ENCODE data around the gene WFIKKN2.

- TF ChIP-seq, protein P1, sequence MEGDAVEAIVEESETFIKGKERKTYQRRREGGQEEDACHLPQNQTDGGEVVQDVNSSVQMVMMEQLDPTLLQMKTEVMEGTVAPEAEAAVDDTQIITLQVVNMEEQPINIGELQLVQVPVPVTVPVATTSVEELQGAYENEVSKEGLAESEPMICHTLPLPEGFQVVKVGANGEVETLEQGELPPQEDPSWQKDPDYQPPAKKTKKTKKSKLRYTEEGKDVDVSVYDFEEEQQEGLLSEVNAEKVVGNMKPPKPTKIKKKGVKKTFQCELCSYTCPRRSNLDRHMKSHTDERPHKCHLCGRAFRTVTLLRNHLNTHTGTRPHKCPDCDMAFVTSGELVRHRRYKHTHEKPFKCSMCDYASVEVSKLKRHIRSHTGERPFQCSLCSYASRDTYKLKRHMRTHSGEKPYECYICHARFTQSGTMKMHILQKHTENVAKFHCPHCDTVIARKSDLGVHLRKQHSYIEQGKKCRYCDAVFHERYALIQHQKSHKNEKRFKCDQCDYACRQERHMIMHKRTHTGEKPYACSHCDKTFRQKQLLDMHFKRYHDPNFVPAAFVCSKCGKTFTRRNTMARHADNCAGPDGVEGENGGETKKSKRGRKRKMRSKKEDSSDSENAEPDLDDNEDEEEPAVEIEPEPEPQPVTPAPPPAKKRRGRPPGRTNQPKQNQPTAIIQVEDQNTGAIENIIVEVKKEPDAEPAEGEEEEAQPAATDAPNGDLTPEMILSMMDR (tag by site-specific recombination; IDR thresholded peaks at IDR 0.05), result no peak
- TF ChIP-seq YY1 (tag by site-specific recombination; IDR thresholded peaks at IDR 0.05), result no peak
- no peak for TF ChIP-seq ZXDB (tag by site-specific recombination; IDR thresholded peaks at IDR 0.05)
- no peak for TF ChIP-seq HOXA7 (CRISPR knock-in tag; IDR thresholded peaks at IDR 0.05; ENCODE audit: borderline replicate concordance)
- TF ChIP-seq ZNF248 (tag by site-specific recombination; IDR thresholded peaks at IDR 0.05), result no peak
- TF ChIP-seq ZFP3 (tag by site-specific recombination; IDR thresholded peaks at IDR 0.05; ENCODE audit: low read depth), result no peak
- TF ChIP-seq, protein P2, sequence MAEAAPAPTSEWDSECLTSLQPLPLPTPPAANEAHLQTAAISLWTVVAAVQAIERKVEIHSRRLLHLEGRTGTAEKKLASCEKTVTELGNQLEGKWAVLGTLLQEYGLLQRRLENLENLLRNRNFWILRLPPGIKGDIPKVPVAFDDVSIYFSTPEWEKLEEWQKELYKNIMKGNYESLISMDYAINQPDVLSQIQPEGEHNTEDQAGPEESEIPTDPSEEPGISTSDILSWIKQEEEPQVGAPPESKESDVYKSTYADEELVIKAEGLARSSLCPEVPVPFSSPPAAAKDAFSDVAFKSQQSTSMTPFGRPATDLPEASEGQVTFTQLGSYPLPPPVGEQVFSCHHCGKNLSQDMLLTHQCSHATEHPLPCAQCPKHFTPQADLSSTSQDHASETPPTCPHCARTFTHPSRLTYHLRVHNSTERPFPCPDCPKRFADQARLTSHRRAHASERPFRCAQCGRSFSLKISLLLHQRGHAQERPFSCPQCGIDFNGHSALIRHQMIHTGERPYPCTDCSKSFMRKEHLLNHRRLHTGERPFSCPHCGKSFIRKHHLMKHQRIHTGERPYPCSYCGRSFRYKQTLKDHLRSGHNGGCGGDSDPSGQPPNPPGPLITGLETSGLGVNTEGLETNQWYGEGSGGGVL (tag by site-specific recombination; IDR thresholded peaks at IDR 0.05), result no peak
- no peak for TF ChIP-seq PBX3 (CRISPR knock-in tag; IDR thresholded peaks at IDR 0.05)
These were observed 17.1 kb upstream of the WFIKKN2 start for GRCh38 chr17:50818261-50818660.

Data from HEK293 (cell line).